Caco-2 (cell line): ENCODE measurements around the gene USH2A. TPM values are rescaled to one million over a fixed set of nuclear protein-coding genes. Genes with fewer than 3 reads are reported as not detected.

Experiments
- BruUV-seq: library from RNA; stranded (reverse); fragments of 400-500 nt; replicated peaks from 2 replicates; lab custom pipeline; 2021; lab: Mats Ljungman, UMichigan
- CTCF ChIA-PET: fragments of 300-600 bp; sonication (Branson Sonifier 250); formaldehyde crosslinking; loops from one replicate; lab custom pipeline; 2022; ENCODE audit warnings: antibody characterized with exemption; lab: Charles Lee
- POLR2A ChIA-PET: fragments of 300-600 bp; sonication (Branson Sonifier 250); formaldehyde crosslinking; loops from one replicate; lab custom pipeline; 2022; ENCODE audit warnings: antibody characterized with exemption; lab: Charles Lee
- DNase-seq, 2 experiments: peaks; one replicate each; pipeline versions ENCODE4 v3.0.0 to v3.0.0-alpha.2; 2020 to 2022
- H3K27me3 ChIP-seq: replicated peaks from 2 replicates; pipeline ENCODE4 v1.6.0; 2011; ENCODE audit warnings: low read length; ENCODE audit not compliant: control insufficient read depth, insufficient read depth
- H3K36me3 ChIP-seq: 2 replicates; pipeline ENCODE4 v1.5.1; 2011; ENCODE audit warnings: low read length; ENCODE audit not compliant: control insufficient read depth, insufficient read depth
- H3K4me1 ChIP-seq: fragments of 250-450 bp; sonication (Bioruptor Pico); 2 replicates; pipeline ENCODE4 v1.5.1; 2020; ENCODE audit warnings: mild to moderate bottlenecking
- H3K4me3 ChIP-seq: 2 replicates; pipeline ENCODE4 v1.5.1; 2011; ENCODE audit warnings: low read depth, mild to moderate bottlenecking, control low read depth, low read length
- H3K9me3 ChIP-seq: fragments of 250-450 bp; sonication (Bioruptor Pico); 2 replicates; pipeline ENCODE4 v1.5.1; 2020; ENCODE audit warnings: mild to moderate bottlenecking, moderate library complexity
- H3K27ac Mint-ChIP-seq: one replicate; pipeline ENCODE4 v1.8.0; 2022; ENCODE audit warnings: mixed read lengths; ENCODE audit not compliant: unreplicated experiment
- H3K27me3 Mint-ChIP-seq: one replicate; pipeline ENCODE4 v1.8.0; 2022; ENCODE audit warnings: mixed read lengths; ENCODE audit not compliant: insufficient read depth, unreplicated experiment
- H3K36me3 Mint-ChIP-seq: one replicate; pipeline ENCODE4 v1.8.0; 2022; ENCODE audit warnings: mild to moderate bottlenecking, mixed read lengths; ENCODE audit not compliant: insufficient read depth, unreplicated experiment
- H3K4me1 Mint-ChIP-seq: one replicate; pipeline ENCODE4 v1.8.0; 2022; ENCODE audit warnings: low read depth, mixed read lengths; ENCODE audit not compliant: unreplicated experiment
- H3K4me3 Mint-ChIP-seq: one replicate; pipeline ENCODE4 v1.8.0; 2022; ENCODE audit warnings: mild to moderate bottlenecking, moderate library complexity, mixed read lengths; ENCODE audit not compliant: unreplicated experiment
- H3K9me3 Mint-ChIP-seq: one replicate; pipeline ENCODE4 v1.8.0; 2022; ENCODE audit warnings: mixed read lengths; ENCODE audit not compliant: unreplicated experiment
- intact Hi-C: fragments of 100-400 bp; cut with micrococcal nuclease; formaldehyde crosslinking; loops from one replicate; pipeline ENCODE4 v1.10.0; 2022; ENCODE audit not compliant: unreplicated experiment
- total RNA-seq: library from RNA; stranded (reverse); gene quantifications from 2 replicates; pipeline ENCODE4 v1.2.3, GENCODE V29; 2022
- TF ChIP-seq, protein P1 (sequence below), 2 experiments: fragments of 200-600 bp in 1 of 2; IDR thresholded peaks; 1 replicate in 1 of 2; 2 replicates in 1 of 2; pipeline versions ENCODE4 v1.5.1 to v1.8.0; 2011 to 2022; ENCODE audit warnings: antibody characterized with exemption in 1 of 2, control low read depth in 1 of 2, inconsistent platforms in 1 of 2, low read depth in 1 of 2, low read length in 1 of 2, mild to moderate bottlenecking in 1 of 2, moderate library complexity in 1 of 2; ENCODE audit not compliant: insufficient read depth in 1 of 2, severe bottlenecking in 1 of 2, unreplicated experiment in 1 of 2

The USH2A gene
- total RNA-seq, 1 experiment from 2014 or later, result 0.11 TPM

DNA sequence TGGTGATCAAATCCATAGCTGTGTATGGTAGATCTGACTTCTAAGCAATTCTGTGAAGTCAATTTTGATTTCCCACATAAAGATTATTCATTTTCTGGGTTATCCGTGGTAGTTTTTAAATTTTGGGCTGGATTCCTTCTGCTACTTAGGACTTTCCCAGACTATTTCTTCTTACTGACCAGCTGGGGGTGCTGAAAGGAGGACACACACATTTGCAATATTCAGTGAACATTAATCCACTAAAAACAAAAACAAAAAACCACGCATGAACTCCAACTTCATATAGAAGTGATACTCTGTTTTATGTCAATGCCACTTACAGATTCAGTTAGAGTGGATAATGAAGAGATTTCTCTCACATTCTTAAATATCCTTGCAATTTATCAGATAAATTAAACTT, 750.8 kb downstream of the USH2A start:
- BruUV-seq, result no TSS peak
- ChIA-PET CTCF (no interaction called here), POLR2A (no interaction called here)
- DNase-seq, result no peak
- H3K4me3 ChIP-seq, result no peak overlapping the region
- H3K9me3 ChIP-seq, result no peaks in the 10 kb centered on the region
- Mint-ChIP-seq H3K36me3 (no peaks in the 10 kb centered on the region), H3K27me3 (peaks cover 5% of the 10 kb centered on the region), H3K9me3 (no peaks in the 10 kb centered on the region), H3K27ac (no peak overlapping the region), H3K4me1 (no peaks in the 10 kb centered on the region), H3K4me3 (no peak overlapping the region)
- no peaks in the 10 kb centered on the region for H3K4me1 ChIP-seq
- TF ChIP-seq, protein P1, sequence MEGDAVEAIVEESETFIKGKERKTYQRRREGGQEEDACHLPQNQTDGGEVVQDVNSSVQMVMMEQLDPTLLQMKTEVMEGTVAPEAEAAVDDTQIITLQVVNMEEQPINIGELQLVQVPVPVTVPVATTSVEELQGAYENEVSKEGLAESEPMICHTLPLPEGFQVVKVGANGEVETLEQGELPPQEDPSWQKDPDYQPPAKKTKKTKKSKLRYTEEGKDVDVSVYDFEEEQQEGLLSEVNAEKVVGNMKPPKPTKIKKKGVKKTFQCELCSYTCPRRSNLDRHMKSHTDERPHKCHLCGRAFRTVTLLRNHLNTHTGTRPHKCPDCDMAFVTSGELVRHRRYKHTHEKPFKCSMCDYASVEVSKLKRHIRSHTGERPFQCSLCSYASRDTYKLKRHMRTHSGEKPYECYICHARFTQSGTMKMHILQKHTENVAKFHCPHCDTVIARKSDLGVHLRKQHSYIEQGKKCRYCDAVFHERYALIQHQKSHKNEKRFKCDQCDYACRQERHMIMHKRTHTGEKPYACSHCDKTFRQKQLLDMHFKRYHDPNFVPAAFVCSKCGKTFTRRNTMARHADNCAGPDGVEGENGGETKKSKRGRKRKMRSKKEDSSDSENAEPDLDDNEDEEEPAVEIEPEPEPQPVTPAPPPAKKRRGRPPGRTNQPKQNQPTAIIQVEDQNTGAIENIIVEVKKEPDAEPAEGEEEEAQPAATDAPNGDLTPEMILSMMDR (IDR thresholded peaks at IDR 0.05; ENCODE audit: insufficient read depth in 1 of 2, low read depth in 1 of 2, low read length in 1 of 2, severe bottlenecking in 1 of 2, unreplicated experiment in 1 of 2), result no peak
- intact Hi-C loops, result no loop called here
- H3K27me3 ChIP-seq, result no peaks in the 10 kb centered on the region
- no peaks in the 10 kb centered on the region for H3K36me3 ChIP-seq

DNA sequence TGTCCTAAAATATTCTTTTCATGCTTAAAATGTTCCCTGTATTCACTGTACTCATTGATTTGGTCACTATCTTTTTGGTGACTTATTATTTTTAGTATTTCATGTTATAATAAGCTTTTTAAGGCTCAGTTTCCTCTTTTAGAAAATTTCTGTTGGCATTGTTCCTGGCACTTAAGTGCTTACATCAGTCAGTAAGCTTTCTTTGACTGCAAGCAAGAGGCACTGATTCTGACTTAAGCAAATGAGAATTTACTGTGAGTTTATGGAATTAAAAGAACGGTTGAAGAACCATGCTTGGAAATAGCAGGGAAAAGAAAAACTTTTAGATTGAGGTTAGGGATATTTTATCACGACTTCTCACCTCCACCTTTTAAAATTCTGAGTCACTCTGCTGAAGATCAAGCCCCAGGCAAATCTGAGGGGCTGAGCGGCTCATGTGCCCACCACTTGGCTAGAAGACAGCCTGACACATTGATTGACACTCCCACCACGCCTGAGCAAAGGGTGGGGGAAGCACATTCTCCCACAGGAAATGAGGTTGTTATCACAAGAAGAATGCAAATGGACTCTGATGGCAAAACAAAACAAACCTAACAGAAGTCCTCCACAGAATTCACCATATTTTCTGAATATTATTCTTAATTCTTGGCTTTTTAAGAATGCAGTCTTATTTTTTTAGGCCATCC, 753.3 kb downstream of the USH2A start:
- intact Hi-C loops, result no loop called here
- TF ChIP-seq, protein P1 (IDR thresholded peaks at IDR 0.05; ENCODE audit: insufficient read depth in 1 of 2, low read depth in 1 of 2, low read length in 1 of 2, severe bottlenecking in 1 of 2, unreplicated experiment in 1 of 2), result no peak
- no peaks in the 10 kb centered on the region for H3K4me1 Mint-ChIP-seq
- H3K27me3 Mint-ChIP-seq, result peaks cover 5% of the 10 kb centered on the region
- ChIA-PET POLR2A (no interaction called here), CTCF (no interaction called here)
- Histone ChIP-seq H3K9me3 (no peaks in the 10 kb centered on the region), H3K27me3 (no peaks in the 10 kb centered on the region), H3K4me3 (no peak overlapping the region), H3K36me3 (no peaks in the 10 kb centered on the region), H3K4me1 (no peaks in the 10 kb centered on the region)
- no peak for DNase-seq
- no peaks in the 10 kb centered on the region for H3K9me3 Mint-ChIP-seq
- no TSS peak for BruUV-seq
- no peaks in the 10 kb centered on the region for H3K36me3 Mint-ChIP-seq
- H3K4me3 Mint-ChIP-seq, result no peak overlapping the region
- H3K27ac Mint-ChIP-seq, result no peak overlapping the region

DNA sequence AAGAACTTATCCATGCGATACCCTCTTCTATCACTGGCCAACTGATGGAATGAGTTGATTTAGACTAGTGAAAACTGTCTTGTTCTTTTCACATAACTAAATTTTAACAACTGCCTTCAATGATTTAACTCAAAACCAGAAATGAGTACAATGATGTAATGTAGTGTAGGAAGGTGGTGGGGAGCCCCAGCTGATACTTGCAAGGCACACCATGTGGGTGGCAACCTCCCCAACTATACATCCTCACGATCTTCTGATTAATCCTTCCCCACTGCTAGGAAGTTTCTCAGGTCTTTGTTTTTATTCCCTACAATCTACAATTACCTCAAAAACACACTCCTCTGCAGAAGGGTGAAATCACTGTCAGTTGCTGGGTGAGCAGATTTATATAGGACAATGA, 755.5 kb downstream of the USH2A start:
- no peak for DNase-seq
- H3K4me1 ChIP-seq, result no peaks in the 10 kb centered on the region
- Mint-ChIP-seq H3K9me3 (no peaks in the 10 kb centered on the region), H3K36me3 (no peaks in the 10 kb centered on the region), H3K27me3 (peaks cover 5% of the 10 kb centered on the region), H3K27ac (no peak overlapping the region), H3K4me1 (no peaks in the 10 kb centered on the region), H3K4me3 (no peak overlapping the region)
- ChIA-PET POLR2A (no interaction called here), CTCF (no interaction called here)
- intact Hi-C loops, result no loop called here
- H3K36me3 ChIP-seq, result no peaks in the 10 kb centered on the region
- H3K4me3 ChIP-seq, result no peak overlapping the region
- BruUV-seq, result no TSS peak
- no peaks in the 10 kb centered on the region for H3K9me3 ChIP-seq
- TF ChIP-seq, protein P1 (IDR thresholded peaks at IDR 0.05; ENCODE audit: insufficient read depth in 1 of 2, low read depth in 1 of 2, low read length in 1 of 2, severe bottlenecking in 1 of 2, unreplicated experiment in 1 of 2), result no peak
- H3K27me3 ChIP-seq, result no peaks in the 10 kb centered on the region
